ENCODE measurements around the gene LAT.
"Not testable (repeated sequence)": the region's sequence is repeated elsewhere in the genome, so short reads cannot be mapped to it uniquely, and the experiment has no call there.

The LAT gene

GRCh38 chr16:28964496-28964895 lies 20.4 kb upstream of the LAT start:
- no peak for TF ChIP-seq CTCF (IDR thresholded peaks at IDR 0.05; ENCODE audit: extremely low read depth, missing control alignments)
- no peak for DNase-seq (ENCODE audit: low spot score)

- no peak for TF ChIP-seq CTCF (IDR thresholded peaks at IDR 0.05; ENCODE audit: extremely low read depth, missing control alignments)
- DNase-seq (ENCODE audit: low spot score): no peak
Observed at GRCh38 chr16:28967156-28967555, 17.7 kb upstream of the LAT start.

GRCh38 chr16:28969696-28970095 lies 15.2 kb upstream of the LAT start:
- not testable (repeated sequence) for DNase-seq (ENCODE audit: low spot score)

GRCh38 chr16:28974007-28974436 lies 10.8 kb upstream of the LAT start:
- no peak for TF ChIP-seq CTCF (IDR thresholded peaks at IDR 0.05; ENCODE audit: extremely low read depth, missing control alignments)
- peak; percentile 36 for DNase-seq (ENCODE audit: low spot score)

- peak; percentile 99 for DNase-seq (ENCODE audit: low spot score)
- TF ChIP-seq CTCF (IDR thresholded peaks at IDR 0.05; ENCODE audit: extremely low read depth, missing control alignments): no peak
Observed at GRCh38 chr16:28974437-28975157, 10.3 kb upstream of the LAT start, which contains the start of gene SPNS1. Gene SPNS1, plus strand, starts transcription at chr16:28974778. Its CDS starts 374 bp downstream, at chr16:28975152.

GRCh38 chr16:28975158-28975599 lies 9.7 kb upstream of the LAT start:
- DNase-seq (ENCODE audit: low spot score): no peak
- TF ChIP-seq CTCF (IDR thresholded peaks at IDR 0.05; ENCODE audit: extremely low read depth, missing control alignments): no peak

GRCh38 chr16:28977703-28978662 lies 6.9 kb upstream of the LAT start:
- peak; percentile 51 for DNase-seq (ENCODE audit: low spot score)
- TF ChIP-seq CTCF (IDR thresholded peaks at IDR 0.05; ENCODE audit: extremely low read depth, missing control alignments): peak; percentile 20

- DNase-seq (ENCODE audit: low spot score): not testable (repeated sequence)
Observed at GRCh38 chr16:28980330-28980729, 4.5 kb upstream of the LAT start.

All from GM20000 (cell line).